Stimulated activated CD4-positive, alpha-beta T cell treated with anti-CD3 and anti-CD28 coated beads, Interleukin-1b, Interleukin-23, amount 100 ng/mL, for 1 hour (primary cell): ENCODE data around the gene RRAGC.
A peak's percentile ranks its signal among the peaks of the same experiment; 100 is the strongest.
"Not testable (repeated sequence)": the region's sequence is repeated elsewhere in the genome, so short reads cannot be mapped to it uniquely, and the experiment has no call there.

Experiments used
- DNase-seq, 2 donors: peaks; one replicate each; pipeline ENCODE4 v3.0.0-alpha.2; 2020; ENCODE audit warnings: low read depth in 2 of 2

RRAGC gene

GRCh38 chr1:38858833-38859560 lies 575 bp downstream of the RRAGC start:
- DNase-seq: peak; percentile 3 to 15

GRCh38 chr1:38852780-38853179 lies 6.8 kb downstream of the RRAGC start:
- no peak for DNase-seq

DNA sequence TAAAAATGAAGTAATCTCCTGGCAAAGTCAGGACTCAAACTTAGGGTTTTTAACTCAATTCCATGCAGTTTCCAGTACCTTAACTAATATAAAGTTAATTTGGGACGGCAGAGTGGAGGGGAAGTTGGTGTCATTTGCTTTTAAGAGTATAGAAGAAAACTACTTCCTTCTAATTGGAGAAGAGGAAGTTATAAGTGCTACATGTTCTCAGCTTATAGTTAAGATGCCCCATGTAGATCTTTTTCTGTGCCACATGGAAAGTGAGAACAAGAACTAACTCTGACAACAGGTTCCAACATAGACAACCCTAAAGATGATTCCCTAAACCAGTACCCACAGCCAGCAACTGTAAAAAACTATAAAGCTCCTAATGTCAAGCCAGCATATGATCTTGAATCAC lies 11.5 kb downstream of the RRAGC start:
- DNase-seq: no peak

DNA sequence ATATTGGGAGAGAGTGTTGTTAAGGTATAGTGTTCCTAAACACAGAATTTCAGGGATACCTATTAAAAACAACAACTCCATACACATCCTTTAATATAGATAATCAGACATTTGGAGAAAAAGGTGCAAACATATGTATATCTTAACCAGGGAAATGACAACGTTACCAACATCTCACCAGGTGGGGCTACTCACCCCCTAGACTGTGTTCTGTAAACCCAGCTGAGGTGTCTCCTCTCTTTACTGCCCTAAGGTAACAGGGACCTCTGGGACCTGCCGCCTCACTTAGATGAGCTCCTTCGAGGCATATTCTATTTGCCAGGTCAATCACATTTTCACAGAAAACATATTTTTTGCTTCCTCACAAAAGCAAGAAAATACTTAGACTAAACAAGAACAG lies 13.4 kb downstream of the RRAGC start:
- no peak for DNase-seq

DNA sequence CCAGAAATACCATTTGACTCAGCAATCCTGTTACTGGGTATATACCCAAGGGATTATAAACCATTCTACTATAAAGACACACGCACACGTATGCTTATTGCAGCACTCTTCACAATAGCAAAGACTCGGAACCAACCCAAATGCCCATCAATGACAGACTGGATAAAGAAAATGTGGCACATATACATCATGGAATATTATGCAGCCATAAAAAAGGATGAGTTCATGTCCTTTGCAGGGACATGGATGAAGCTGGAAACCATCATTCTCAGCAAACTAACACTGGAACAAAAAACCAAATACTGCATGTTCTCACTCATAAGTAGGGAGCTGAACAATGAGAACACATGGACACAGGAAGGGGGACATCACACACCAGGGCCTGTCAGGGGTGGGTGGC lies 14.5 kb downstream of the RRAGC start:
- DNase-seq: not testable (repeated sequence)

DNA sequence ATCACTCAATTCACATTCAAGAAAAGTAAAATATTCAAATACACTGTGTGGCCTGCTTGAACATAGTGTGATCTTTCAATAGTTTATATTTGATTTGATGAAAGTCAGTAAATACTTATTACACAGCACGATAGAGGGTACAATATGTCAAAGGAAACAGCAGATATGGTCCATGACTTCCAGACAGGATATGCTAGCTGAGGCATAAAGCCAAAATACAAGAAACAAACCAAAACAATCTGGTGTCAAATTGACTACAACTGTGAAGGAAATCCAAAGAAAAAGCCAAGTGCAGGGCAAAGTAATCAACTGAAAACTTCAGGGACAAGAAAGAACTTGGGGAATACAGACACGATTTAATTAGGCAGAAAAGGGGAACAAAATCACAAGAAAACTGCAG lies 19.3 kb downstream of the RRAGC start:
- DNase-seq: no peak

DNA sequence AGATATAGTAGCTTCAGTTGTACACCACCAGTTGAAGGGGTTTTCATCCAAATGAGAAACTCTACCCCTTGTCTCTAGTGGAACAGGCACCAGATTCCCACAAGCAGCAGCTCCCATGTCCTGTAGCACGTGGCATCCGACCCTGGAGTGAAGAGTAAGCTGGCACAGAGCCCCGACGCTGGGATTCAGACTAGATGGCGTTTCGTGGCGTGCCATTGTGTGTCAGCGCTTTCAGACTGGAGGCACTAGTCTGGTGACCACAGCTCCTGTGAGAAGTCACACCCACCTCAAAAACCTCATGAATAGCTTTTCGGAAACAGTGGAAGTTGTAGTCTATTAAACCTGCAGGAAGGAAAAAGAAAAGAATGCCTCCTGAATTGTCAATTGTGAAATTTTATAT lies 20.2 kb downstream of the RRAGC start:
- no peak for DNase-seq

DNA sequence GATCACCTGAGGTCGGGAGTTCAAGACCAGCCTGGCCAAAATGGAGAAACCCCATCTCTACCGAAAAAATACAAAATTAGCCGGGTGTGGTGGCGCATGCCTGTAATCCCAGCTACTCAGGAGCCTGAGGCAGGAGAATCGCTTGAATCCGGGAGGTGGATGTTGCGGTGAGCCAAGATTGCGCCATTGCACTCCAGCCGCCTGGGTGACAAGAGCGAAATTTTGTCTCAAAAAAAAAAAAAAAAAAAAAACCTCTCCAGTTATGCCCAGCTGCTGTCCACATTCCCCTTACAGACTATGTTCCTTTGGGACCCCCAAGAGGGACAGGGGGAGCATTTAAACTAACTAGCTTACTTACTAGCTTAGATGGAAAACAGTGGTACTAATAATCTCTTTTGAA lies 23.3 kb downstream of the RRAGC start:
- not testable (repeated sequence) for DNase-seq

- peak in 1 of 2 donors; percentile 20 for DNase-seq
Measured at GRCh38 chr1:38834937-38835827, 24.4 kb downstream of the RRAGC start.

DNA sequence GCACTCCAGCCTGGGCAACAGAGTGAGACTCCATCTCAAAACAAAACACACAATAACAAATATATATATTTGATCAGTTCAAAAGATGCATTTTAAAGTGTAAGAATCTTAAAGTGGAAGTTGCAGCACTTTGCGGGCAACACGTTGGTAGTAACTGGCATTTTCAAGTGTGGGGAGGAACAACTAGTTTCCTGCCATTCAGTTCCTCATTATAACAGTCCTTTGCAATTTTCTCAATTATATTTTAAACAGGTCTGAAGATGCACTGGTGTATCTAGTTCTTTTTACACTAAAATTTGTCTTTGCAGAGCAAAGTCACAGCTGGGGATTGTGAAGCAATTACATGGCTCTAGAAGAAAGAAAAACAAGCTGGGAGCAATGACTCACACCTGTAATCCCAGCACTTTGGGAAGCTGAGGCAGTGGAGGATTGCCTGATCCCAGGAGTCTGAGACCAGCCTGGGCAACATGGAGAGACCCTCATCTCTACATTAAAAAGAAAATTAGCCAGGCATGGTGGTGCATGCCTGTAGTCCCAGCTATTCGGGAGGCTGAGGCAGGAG lies 25.3 kb downstream of the RRAGC start:
- no peak for DNase-seq

GRCh38 chr1:38833146-38833545 lies 26.4 kb downstream of the RRAGC start:
- no peak for DNase-seq

DNA sequence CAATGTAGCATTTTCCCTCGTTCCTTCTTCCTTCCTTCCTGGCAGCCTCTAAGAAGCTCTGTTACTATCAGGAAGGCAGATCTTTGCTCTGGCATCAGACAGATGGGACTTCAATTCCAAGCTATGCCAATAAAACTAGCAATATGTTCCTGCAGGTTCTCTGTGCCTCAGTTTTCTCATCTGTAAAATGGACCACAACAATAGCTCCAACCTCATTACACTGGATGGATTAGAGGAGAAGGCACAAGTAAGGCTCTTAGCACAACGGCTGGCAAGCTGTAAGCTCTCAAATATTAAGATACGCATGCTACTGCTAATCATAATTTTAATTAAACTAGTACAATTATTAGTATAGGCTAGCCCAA lies 27.2 kb downstream of the RRAGC start:
- no peak for DNase-seq

DNA sequence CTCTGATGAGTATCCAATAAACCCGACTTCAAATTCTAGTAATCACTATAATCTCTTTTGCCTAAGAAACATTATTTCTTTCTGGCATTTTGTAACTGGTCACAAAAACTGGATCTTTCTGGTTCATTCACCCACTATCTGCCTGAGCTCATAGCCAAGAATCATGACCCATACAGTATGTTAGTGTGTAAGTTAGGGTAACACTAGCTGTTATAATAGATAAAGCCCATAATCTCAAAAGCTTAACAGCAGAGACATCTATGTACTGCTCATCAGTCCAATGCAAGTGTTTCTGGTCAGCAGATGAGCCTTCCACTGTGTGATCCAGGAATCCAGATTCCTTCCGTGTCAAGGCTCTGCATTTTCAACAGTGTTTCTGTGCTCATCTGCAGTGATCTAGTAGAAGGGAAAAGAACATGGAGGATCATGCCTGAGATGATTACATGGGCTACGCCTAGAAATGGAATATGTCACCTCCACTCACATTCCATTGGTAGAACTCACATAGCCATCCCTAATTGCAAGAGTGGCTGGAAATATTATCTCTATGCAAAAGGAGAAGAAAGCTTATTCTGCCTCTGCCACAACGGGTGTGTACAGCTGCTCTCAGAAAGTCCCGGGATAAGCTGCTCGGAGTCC lies 27.7 kb downstream of the RRAGC start:
- no peak for DNase-seq

- no peak for DNase-seq
Measured at GRCh38 chr1:38829368-38829767, 30.2 kb downstream of the RRAGC start.

DNA sequence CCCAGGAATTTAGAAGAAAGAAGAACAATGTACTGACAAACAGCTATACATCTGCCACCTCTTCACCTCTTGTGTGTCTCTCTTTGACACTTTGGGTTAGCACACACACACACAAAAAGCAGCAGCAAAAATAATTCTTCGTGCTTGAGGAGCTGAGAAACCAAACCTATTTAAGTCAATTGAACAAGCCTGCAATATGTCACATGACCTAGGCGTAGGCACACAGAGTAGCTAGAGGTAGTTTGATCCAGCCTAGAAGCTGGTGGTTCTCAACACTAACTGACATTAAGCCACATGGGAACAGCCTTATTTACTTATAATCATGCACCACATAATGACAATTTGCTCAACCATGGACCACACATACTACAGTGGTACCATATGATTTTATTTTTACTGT lies 32.3 kb downstream of the RRAGC start:
- no peak for DNase-seq

DNA sequence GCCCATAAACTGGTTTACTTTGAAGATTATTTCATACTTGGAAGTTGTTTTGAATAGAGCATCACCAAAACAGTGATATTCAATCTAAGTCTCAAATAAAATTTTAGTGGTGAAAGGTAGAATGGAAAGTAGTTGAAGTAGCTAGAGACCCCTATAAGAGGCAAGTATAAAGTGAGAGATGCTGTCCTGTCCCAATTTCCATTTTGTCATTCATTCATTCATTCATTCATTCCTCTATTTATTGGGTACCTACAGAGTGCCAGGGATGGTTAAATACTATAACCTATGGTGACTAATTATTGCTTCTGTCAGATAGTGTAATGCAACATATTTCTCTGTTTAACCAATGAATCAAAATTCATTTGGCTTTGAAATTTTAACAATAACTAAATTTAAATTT lies 32.7 kb downstream of the RRAGC start:
- DNase-seq: no peak

GRCh38 chr1:38826262-38826661 lies 33.3 kb downstream of the RRAGC start:
- no peak for DNase-seq

GRCh38 chr1:38820860-38821259 lies 38.7 kb downstream of the RRAGC start:
- no peak for DNase-seq

- DNase-seq: no peak
Measured at GRCh38 chr1:38819516-38819915, 40.1 kb downstream of the RRAGC start.

- DNase-seq: no peak
Measured at GRCh38 chr1:38819040-38819439, 40.5 kb downstream of the RRAGC start.

GRCh38 chr1:38818175-38818976 lies 41.2 kb downstream of the RRAGC start:
- DNase-seq: peak in 1 of 2 donors; percentile 38
